Measurements from ENCODE around the gene SYNJ1.
"Not testable (repeated sequence)": the region's sequence is repeated elsewhere in the genome, so short reads cannot be mapped to it uniquely, and the experiment has no call there.

Gene SYNJ1

DNA sequence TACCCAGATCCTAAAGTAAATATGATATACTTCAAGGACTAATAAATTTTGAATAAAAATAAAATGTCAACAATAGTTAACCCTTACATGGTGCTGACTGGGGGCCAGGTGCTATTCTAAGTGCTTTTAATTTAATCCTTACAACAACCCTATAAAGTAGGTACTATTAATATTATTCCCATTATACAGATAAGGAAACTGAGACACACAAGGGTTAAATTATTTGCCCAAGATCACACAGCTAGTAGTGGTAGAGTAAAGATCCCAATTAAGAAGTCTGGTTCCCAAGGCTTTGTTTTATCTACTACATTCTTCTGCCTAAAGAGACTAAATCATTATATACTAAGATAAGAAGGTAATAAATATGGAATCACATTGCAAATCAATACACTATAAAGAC, 34.2 kb downstream of the SYNJ1 start:
- no peak for FAIRE-seq

DNA sequence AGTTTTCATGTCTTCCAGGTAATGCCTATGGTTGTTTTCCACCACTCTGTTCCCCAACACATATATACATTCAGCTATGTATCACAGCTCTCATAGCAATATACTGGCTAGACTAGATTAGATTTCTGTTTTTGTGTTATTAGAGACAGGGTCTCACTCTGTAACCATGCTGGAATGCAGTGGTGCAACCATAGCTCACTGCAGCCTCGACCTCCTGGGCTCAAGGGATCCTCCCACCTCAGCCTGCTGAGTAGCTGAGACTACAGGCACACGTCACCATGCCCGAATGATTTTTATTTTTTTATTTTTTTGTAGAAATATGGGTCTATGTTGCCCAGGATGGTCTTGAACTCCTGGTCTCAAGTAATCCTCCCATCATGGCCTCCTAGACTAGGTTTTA, 37.7 kb downstream of the SYNJ1 start:
- no peak for FAIRE-seq

DNA sequence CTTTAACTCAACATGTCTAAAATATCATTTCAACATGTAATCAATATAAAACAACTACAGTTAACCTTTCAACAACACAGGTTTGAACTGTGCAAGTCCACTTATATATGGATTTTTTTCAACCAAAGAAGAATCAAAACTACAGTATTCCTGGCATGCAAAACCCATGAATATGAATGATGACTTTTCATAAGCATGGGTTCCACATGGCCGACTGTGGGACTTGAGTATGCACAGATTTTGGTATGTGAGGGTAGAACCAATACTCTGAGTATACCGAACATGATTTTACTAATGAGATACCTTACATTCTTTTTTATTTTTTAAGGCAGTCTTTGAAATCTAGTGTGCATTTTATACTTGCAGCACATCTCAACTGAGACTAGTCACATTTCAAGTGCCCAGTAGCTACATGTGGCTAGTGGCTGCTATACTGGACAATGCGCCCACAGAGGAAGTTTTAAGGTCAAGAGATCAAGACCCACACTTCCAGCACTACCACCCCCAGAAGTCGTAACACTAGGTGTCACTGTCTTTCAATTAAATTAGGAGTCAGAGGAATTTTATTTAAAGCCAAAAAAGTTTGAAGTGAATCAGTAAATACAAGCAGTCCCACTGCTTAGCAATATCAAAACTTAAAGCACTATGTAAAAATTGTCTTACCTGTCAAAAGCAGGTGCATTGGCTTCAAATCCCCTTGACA, 40.0 kb downstream of the SYNJ1 start:
- FAIRE-seq: no peak

GRCh38 chr21:32682696-32683474, 44.9 kb downstream of the SYNJ1 start:
- FAIRE-seq: peak; percentile 36

- no peak for FAIRE-seq
Measured at GRCh38 chr21:32674731-32675130, 53.1 kb downstream of the SYNJ1 start.

DNA sequence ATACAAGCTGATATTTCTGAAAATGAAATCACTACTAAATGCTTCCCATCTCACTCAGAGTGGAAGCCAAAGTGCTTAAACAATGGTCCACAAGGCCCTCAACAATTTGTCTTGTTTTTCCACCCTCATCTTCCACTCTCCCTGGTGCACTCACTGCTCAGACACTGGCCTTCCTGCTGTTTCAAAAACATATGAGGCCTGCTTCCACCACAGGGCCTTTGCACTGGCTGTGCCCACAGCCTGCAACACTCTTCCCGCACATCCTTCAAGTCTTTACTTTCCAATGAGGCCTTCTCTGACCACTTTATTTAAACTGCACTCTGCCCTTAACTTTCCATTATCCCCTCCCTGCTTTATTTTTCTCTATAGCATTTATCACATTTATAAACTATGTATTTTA, 53.8 kb downstream of the SYNJ1 start:
- no peak for FAIRE-seq

DNA sequence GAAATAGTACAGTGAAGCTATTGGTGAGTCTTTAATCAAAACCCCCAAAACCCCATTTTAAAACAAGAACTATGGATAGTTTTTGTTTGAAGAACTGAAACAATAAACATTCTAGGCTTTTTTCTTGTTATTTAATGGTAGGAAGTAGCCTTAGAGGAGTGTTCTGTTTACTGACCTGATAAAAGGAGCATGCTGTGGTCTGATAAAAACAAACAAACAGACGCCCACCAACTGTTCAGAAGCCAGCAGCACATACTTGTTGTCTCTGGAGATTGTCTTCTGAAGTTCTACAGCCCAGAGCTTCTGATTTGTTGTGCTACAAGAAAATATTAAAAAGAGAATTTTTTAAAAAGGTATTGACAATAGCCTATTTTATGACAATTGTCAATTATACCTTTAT, 61.6 kb downstream of the SYNJ1 start:
- FAIRE-seq: no peak

DNA sequence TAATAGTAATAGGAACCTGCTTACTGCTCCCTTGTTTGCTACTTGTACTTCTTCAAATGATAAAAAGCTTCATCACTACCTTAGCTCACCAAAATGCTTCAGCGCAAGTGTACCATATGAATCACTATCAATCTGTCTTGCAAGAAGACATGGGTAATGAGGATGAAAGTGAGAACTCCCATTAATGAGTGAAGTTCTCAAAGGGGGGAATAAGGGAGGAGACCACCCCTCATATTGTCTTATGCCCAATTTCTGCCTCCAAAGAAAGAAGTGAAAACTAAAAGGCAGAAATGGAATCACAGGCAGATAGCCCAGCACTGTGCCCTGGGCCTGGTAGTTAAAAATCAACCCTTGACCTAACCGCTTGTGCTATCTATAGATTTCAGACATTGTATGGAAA, 63.7 kb downstream of the SYNJ1 start:
- not testable (repeated sequence) for FAIRE-seq

- FAIRE-seq: not testable (repeated sequence)
Measured at GRCh38 chr21:32661981-32662380, 65.8 kb downstream of the SYNJ1 start.

DNA sequence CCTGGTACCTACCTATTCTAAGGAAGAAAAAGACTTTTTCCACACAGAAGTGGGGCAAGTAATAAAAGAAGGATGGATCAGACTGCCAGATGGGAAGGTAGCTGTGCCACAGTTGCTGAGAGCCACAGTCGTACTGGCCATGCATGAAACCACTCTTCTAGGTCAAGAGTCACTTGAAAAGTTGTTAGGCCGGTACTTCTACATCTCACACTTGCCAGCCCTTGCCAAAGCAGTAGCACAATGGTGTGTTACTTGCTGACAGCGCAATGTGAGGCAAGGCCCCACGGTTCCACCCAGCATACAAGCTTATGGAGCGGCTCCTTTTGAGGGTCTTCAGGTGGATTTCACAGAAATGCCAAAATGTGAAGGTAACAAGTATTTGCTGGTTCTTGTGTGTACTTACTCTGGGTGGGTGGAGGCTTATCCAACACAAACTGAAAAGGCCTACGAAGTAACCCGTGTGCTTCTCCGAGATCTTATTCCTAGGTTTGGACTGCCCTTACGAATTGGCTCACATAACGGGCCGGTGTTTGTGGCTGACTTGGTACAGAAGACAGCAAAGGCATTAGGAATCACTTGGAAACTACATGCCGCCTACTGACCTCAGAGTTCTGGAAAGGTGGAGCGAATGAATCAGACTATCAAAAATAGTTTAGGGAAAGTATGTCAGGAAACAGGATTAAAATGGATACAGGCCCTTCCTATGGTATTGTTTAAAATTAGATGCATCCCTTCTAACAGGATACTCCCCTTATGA, 66.6 kb downstream of the SYNJ1 start:
- FAIRE-seq: not testable (repeated sequence)

- no peak for FAIRE-seq
Measured at GRCh38 chr21:32658524-32658923, 69.3 kb downstream of the SYNJ1 start.

DNA sequence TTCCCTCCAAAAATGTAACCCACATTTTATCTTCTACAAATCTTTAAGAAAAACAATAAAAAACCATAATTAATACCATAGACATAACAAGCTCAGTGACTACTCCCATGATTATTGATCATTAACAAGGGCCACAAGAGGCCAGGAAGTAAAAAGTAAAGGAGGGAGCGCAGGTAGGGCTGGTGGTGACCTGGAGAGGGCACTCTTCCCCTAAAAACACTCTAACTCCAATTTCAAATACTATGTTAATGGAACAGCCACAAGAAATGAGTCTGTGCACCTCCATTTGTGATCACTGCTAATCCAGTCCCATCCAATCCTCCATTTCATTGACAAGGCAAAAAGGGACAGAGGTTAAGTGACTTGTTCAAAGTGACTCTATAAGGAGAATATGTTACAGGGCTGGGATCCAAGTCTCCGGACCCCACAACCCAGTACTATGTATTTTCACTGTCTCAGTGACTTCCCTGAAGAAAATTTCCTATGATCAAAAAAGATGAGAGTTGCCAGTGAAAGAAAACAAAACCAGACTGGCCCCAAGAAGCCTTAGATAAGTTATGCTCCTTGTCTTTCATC, 74.4 kb downstream of the SYNJ1 start:
- FAIRE-seq: no peak

DNA sequence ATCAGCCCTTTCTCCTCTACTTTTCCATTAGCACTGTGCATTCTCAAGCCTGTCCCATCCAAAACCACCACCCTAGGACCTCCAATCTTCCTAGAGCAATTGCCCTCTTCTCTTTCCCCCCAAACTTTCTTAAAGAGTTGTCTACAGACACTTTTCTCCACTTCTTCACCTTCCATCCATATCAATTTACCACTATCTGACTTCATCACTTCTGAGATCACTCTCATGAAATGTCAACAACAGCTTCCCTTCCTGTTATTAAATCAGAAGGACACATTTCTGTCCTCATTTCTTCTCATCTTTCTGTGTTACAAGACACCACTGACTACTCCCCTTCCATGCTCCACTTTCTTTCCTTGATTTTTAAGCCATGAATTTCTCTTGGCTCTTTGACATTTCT, 79.6 kb downstream of the SYNJ1 start:
- FAIRE-seq: no peak

DNA sequence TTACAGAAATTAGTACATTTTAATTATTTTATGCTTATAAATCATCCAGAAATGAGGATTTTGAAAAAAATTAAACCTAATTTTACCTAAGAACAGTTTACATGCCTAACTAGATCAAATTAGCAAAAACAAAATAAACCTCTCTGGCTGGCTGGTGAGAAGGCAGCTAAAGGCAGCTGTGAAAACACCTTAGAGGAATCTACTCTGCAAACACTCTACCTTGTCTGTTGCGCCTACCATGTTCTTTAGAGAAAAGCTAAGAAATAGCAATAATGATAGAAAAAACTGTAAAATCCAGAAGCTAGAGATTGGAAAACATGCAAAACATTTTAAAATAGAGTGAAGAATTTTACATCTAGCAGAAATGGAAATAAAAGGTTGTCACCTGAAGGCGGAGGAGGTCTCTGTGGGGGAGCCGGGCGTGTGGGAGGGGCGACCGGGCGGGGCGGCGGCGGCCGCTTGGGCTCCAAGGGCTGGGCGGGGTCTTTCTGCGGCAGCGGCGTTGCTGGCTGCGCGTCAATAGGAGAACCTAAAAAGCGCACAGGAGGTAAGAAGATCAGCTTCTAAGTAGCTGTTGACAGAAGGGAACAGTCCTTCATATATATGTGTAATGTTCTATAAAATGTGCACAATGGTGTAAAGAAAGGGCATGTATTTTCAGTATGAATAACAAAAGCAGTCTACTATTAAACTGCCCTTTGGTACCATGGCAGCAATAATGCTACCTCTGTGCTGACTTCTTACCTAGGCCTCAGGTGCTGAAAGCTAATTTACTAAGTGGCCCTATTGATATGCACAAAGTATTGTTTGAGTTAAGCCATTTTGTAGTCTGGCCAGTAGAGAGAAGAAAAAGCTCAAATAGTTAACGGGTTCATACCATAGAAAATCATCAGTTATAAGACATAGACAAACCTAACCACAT, 82.3 kb downstream of the SYNJ1 start:
- FAIRE-seq: no peak

GRCh38 chr21:32641710-32642698, 85.8 kb downstream of the SYNJ1 start:
- no peak for FAIRE-seq

GRCh38 chr21:32626621-32627196, 101.1 kb downstream of the SYNJ1 start:
- no peak for FAIRE-seq

- FAIRE-seq: not testable (repeated sequence)
Measured at GRCh38 chr21:32618218-32618617, 109.6 kb downstream of the SYNJ1 start.

DNA sequence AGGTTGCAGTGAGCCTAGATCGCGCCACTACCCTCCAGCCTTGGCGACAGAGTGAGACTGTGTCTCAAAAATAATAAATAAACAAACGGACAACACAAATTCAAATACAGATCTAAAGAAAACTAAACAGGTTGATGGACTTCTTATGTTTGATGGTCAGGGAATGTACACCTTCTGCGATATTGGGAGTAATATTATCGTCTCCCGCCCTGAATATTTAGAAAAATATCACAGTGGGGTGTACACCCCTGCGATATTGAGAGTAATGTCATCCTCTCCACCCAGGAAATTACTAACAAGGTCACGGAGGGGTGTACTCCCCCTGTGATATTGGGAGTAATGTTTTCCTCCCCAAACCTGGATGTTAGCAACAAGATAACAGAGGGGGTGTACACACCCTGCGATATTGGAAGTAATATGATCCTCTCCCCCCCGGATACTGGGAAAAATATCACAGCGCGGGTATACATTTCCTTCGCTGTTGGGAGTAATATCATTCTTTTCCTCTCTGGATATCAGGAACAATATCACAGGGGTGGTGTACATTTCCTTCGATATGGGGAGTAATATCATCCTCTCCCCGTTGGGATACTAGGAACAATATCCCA, 114.3 kb downstream of the SYNJ1 start:
- no peak for FAIRE-seq

GRCh38 chr21:32612999-32613337, 114.8 kb downstream of the SYNJ1 start:
- FAIRE-seq: no peak

All from colon (tissue), 2 donors.